GM19193 (cell line): ENCODE data around the gene IL1RL1.

ENCODE experiments used
- POLR2A ChIP-seq: IDR thresholded peaks from 4 replicates; pipeline ENCODE4 v1.6.1; 2011; ENCODE audit not compliant: insufficient read depth, insufficient read length; ENCODE audit errors: extremely low read depth

The IL1RL1 gene

GRCh38 chr2:102313025-102313424 lies 1.7 kb downstream of the IL1RL1 start:
- TF ChIP-seq POLR2A: no peak

- TF ChIP-seq POLR2A: no peak
Measured at GRCh38 chr2:102313471-102313870, 2.1 kb downstream of the IL1RL1 start.

DNA sequence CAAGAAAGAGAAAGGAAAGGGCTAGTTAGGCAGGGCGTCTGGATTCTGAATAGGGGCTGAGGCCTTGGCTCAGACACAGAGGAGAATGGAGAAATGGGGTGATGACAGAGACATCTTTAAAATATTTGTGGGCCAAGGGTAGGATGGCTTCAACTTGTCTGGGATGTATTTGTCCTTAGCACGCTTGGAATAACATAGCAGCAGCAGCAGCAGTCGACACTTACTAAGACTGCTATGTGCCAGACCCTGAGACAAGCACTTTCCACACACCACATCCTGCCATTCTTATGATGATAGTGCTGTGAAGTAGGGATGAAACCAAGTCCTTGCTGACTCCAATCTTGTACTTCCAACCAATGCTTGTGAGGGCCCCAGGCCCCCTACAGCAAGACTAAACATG lies 2.6 kb downstream of the IL1RL1 start:
- TF ChIP-seq POLR2A: no peak

- TF ChIP-seq POLR2A: no peak
Measured at GRCh38 chr2:102315921-102316320, 4.6 kb downstream of the IL1RL1 start.

DNA sequence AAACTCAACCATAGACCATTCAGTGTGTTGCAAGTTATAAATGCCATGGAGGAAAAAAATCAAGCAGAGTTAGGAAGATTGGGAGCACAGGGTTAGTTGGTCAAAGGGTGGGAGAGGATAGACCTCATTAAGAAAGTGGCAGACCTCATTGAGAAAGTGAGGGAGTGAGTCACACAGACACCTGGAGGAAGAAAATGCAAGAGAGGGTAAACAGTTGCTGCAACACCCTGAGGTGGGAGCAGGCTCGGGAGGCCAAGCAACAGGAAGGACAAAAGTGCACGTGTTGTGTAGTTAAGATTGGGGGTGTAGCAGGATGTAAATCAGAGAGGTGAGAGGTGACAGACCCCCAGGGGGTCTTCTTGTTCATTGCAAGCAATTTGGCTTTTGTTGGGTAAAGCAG lies 6.4 kb downstream of the IL1RL1 start:
- no peak for TF ChIP-seq POLR2A

GRCh38 chr2:102318437-102318836 lies 7.1 kb downstream of the IL1RL1 start:
- TF ChIP-seq POLR2A: no peak

- no peak for TF ChIP-seq POLR2A
Measured at GRCh38 chr2:102321941-102322719, 10.8 kb downstream of the IL1RL1 start.

GRCh38 chr2:102331311-102331980 lies 20.1 kb downstream of the IL1RL1 start:
- no peak for TF ChIP-seq POLR2A

GRCh38 chr2:102334486-102334885 lies 23.1 kb downstream of the IL1RL1 start:
- no peak for TF ChIP-seq POLR2A

DNA sequence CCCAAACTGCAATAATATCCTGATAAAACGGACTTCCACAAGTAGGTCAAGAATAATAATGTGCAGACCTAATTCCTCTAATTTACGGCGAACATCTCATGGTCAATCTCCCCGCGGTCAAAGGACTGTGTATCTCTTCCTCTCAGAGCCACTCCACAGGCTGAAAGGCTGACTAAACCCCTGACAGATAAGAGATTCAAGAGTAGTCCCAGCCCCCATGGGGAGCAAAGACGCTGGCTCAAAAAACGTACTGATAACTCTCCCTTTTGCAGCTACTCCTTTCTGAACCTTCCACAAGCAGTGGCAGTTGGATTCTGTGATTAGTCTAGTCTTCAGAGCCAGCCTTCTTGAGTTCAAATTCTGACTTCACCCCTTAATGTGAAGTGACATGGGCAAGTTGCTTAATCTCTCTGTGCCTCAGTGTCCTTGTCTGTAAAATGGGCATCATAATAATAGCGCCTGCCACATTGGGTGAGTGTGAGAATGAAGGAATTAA lies 24.6 kb downstream of the IL1RL1 start:
- no peak for TF ChIP-seq POLR2A

DNA sequence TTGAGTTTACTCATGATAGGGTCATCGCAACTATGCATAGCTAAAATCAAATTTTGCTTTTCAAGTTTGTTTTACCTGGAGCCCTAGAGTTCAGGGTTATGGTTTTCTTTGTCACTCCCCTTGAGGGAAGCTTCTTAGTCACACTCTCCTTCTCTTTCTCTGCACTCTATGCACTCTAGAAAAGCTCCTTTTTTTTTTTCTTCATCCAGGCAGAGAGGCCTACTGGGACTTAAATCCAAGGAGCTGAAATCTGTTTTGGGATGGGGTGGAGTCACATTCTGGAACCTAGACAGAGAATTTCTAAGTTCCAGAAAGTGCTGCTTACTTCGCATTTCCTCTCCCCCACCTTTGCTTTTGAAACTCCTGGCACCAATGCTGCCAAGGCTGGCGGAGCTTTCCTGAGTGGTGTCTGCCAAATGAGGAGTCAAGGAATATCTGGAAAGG lies 25.2 kb downstream of the IL1RL1 start:
- TF ChIP-seq POLR2A: no peak

GRCh38 chr2:102337012-102337411 lies 25.6 kb downstream of the IL1RL1 start:
- no peak for TF ChIP-seq POLR2A

DNA sequence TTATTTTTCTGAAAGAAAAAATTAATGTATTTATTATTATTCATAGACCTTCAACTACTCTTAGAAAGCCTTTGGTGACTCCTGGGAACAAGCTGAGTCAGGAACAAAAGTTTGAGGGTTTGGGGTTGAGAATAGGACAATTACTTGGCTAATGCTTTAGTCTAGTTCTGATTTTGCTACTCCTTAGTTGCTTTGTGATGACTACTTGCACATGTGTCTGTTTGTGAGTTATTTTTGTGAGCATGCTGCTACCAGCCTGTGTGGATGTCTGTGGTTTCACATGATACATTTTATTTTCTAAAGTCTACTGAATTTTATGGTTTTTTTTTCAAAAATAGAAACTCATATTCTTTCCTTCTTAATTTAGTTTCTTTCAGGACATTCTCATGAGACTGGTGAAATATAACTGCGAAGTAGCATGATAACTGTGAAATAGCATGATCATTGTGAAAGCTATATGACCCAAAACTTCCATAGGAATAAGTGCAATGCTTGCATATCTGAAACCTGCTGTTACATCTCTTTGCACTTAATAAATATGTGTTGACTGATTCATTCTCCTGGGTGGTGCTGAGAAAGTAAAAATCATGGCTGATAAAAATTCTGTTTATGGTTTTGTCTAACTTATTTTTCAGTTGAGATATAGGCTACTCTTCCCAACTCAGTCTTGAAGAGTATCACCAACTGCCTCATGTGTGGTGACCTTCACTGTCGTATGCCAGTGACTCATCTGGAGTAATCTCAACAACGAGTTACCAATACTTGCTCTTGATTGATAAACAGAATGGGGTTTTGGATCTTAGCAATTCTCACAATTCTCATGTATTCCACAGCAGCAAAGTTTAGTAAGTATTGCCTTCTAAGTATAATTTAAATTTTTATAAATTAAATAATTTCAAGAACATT lies 26.4 kb downstream of the IL1RL1 start:
- no peak for TF ChIP-seq POLR2A

DNA sequence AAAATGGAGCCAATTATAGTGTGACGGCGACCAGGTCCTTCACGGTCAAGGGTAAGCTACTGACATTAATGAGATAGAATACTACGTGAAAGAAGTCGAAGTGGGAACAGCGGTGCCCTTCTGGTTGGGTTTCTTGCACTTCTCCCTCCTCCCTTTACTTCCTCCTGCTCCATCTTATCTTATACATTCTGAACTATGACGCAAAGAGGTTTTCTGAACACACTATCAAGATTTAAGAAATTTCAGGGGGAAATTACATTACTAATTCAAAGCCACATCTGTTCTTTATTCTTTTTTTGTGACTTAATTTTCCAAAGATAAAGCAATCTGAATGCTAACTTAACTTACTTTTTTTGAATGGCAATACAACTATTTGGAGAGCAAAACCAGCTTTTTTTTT lies 29.4 kb downstream of the IL1RL1 start:
- no peak for TF ChIP-seq POLR2A

DNA sequence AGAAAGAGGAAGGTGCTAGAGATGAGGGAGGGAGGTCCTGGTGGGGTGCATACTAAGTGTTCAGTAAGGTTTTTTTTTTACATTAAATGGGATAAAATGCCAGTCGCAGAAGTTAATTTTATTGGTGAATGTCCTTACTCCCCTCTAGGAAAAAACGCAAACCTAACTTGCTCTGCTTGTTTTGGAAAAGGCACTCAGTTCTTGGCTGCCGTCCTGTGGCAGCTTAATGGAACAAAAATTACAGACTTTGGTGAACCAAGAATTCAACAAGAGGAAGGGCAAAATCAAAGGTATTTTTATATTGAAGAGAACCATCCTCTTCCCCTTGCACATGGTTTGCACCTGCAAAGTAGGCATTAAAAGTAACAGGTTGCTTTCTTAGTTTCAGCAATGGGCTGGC lies 31.5 kb downstream of the IL1RL1 start:
- TF ChIP-seq POLR2A: no peak
